ENCODE data around the gene MMP17. TPM values are rescaled to one million over a fixed set of nuclear protein-coding genes. Genes with fewer than 3 reads are reported as not detected.
"Not testable (repeated sequence)": the region's sequence is repeated elsewhere in the genome, so short reads cannot be mapped to it uniquely, and the experiment has no call there.

MMP17 gene
- total and polyA plus RNA-seq, 2 donors (not counting 1 experiment from before 2014, with no cell fraction given): 14.8 to 140 TPM

DNA sequence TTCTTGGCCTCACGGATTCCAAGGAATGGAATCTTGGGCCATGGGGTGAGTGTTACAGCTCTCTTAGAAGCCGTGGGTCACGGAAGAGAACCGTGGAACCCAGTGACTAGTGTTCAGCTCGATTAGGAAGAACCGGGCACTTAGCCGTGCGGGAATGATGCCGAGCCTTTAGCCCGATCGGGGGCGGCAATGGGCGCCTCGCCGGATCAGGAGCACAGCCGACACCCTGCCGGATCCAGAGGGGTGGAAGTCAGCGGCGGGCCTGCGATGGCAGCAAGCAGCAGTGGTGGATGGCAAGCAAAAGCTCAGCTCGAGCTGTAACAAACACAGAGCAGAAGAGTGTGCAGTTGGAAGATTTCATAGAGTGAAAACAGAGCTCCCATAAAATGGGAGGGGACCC lies 45.1 kb downstream of the MMP17 start:
- Mint-ChIP-seq H3K27ac (no peak overlapping the region), H3K4me3 (no peak overlapping the region), H3K4me1 (no peaks in the 10 kb centered on the region), H3K9me3 (ENCODE audit: insufficient read depth) (peaks cover 4% of the 10 kb centered on the region), H3K27me3 (peaks cover 4% of the 10 kb centered on the region)
- no peak overlapping the region for H3K4me2 ChIP-seq (replicated peaks; ENCODE audit: low read depth, low read length, poor library complexity, severe bottlenecking)
- TF ChIP-seq EZH2 (IDR thresholded peaks at IDR 0.05; ENCODE audit: borderline replicate concordance, insufficient read depth, low read depth, low read length, poor library complexity, severe bottlenecking): no peak
- TF ChIP-seq, protein P1, sequence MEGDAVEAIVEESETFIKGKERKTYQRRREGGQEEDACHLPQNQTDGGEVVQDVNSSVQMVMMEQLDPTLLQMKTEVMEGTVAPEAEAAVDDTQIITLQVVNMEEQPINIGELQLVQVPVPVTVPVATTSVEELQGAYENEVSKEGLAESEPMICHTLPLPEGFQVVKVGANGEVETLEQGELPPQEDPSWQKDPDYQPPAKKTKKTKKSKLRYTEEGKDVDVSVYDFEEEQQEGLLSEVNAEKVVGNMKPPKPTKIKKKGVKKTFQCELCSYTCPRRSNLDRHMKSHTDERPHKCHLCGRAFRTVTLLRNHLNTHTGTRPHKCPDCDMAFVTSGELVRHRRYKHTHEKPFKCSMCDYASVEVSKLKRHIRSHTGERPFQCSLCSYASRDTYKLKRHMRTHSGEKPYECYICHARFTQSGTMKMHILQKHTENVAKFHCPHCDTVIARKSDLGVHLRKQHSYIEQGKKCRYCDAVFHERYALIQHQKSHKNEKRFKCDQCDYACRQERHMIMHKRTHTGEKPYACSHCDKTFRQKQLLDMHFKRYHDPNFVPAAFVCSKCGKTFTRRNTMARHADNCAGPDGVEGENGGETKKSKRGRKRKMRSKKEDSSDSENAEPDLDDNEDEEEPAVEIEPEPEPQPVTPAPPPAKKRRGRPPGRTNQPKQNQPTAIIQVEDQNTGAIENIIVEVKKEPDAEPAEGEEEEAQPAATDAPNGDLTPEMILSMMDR (IDR thresholded peaks at IDR 0.05): no peak
- H3K4me1 ChIP-seq (ENCODE audit: control insufficient read depth in 2 of 2, insufficient read depth in 2 of 2, low read length in 2 of 2): no peaks in the 10 kb centered on the region
- no peaks in the 10 kb centered on the region for H3K27me3 ChIP-seq (replicated peaks in 1 of 4; ENCODE audit: control extremely low read depth in 1 of 4, control insufficient read depth in 3 of 4, insufficient read depth in 4 of 4, low read length in 3 of 4)
- intact Hi-C loops (cut with micrococcal nuclease): no loop called here
- no peaks in the 10 kb centered on the region for H4K20me1 ChIP-seq (ENCODE audit: control insufficient read depth, insufficient read depth, low read length, poor library complexity, severe bottlenecking)
- no peaks in the 10 kb centered on the region for H3K36me3 ChIP-seq (replicated peaks in 1 of 2; ENCODE audit: control extremely low read depth in 1 of 2, control insufficient read depth in 1 of 2, extremely low read depth in 1 of 2, insufficient read depth in 2 of 2, low read length in 1 of 2)
- no peak for ATAC-seq (ENCODE audit: low read depth)
- ChIA-PET POLR2A (no interaction called here), CTCF (no interaction called here)
- peaks cover 0 to 9% (median 0%) of the 10 kb centered on the region in 3 donors for H3K9me3 ChIP-seq (ENCODE audit: control extremely low read depth in 1 of 3, control insufficient read depth in 2 of 3, insufficient read depth in 1 of 3, low read length in 2 of 3)
- 96% methylated on average over 19 of the region's 21 CpGs for WGBS (ENCODE audit: insufficient coverage)
- no peak overlapping the region for H3K9ac ChIP-seq (ENCODE audit: low read length)
- no peaks in the 10 kb centered on the region for H3K79me2 ChIP-seq (ENCODE audit: control insufficient read depth, insufficient read depth, low read length)
- no peak overlapping the region for H2AFZ ChIP-seq (ENCODE audit: insufficient read depth, low read depth, low read length, poor library complexity, severe bottlenecking)
- no peak overlapping the region for H3K4me3 ChIP-seq (ENCODE audit: control extremely low read depth in 1 of 5, extremely low read depth in 1 of 5, insufficient read depth in 1 of 5, low read depth in 2 of 5, low read length in 4 of 5)
- DNase-seq: no peak
- H3K27ac ChIP-seq (ENCODE audit: low read length in 2 of 2): no peak overlapping the region

DNA sequence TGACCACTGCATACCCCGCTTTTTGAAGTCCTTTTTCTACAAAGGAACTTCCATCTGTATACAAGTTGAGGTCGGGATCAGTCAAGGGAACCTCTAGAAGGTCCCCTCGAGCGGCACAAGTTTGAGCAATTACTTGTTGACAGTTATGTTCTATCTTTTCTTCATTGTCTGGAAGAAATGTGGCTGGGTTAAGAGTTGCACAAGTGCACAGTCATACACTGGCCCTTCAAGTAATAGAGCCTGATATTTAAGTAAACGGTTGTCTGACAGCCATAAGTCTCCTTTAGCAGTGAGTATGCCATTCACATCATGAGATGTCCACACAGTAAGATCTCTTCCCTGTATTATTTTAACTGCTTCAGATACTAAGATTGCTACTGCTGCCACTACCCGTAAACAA lies 46.8 kb downstream of the MMP17 start:
- H3K4me2 ChIP-seq (replicated peaks; ENCODE audit: low read depth, low read length, poor library complexity, severe bottlenecking); H3K27me3 Mint-ChIP-seq; H3K4me3 ChIP-seq (ENCODE audit: control extremely low read depth in 1 of 5, extremely low read depth in 1 of 5, insufficient read depth in 1 of 5, low read depth in 2 of 5, low read length in 4 of 5); H3K9me3 Mint-ChIP-seq (ENCODE audit: insufficient read depth); H2AFZ ChIP-seq (ENCODE audit: insufficient read depth, low read depth, low read length, poor library complexity, severe bottlenecking); H3K4me1 ChIP-seq (ENCODE audit: control insufficient read depth in 2 of 2, insufficient read depth in 2 of 2, low read length in 2 of 2); H3K9ac ChIP-seq (ENCODE audit: low read length); H4K20me1 ChIP-seq (ENCODE audit: control insufficient read depth, insufficient read depth, low read length, poor library complexity, severe bottlenecking); H3K36me3 ChIP-seq (replicated peaks in 1 of 2; ENCODE audit: control extremely low read depth in 1 of 2, control insufficient read depth in 1 of 2, extremely low read depth in 1 of 2, insufficient read depth in 2 of 2, low read length in 1 of 2); H3K9me3 ChIP-seq (ENCODE audit: control extremely low read depth in 1 of 3, control insufficient read depth in 2 of 3, insufficient read depth in 1 of 3, low read length in 2 of 3); intact Hi-C loops (cut with micrococcal nuclease); H3K27ac ChIP-seq (ENCODE audit: low read length in 2 of 2); POLR2A ChIA-PET; DNase-seq; H3K79me2 ChIP-seq (ENCODE audit: control insufficient read depth, insufficient read depth, low read length); H3K27ac Mint-ChIP-seq; H3K4me3 Mint-ChIP-seq; H3K27me3 ChIP-seq (replicated peaks in 1 of 4; ENCODE audit: control extremely low read depth in 1 of 4, control insufficient read depth in 3 of 4, insufficient read depth in 4 of 4, low read length in 3 of 4); H3K4me1 Mint-ChIP-seq; CTCF ChIA-PET; ATAC-seq (ENCODE audit: low read depth): not testable (repeated sequence)
- 94% methylated on average over 3 of the region's 6 CpGs for WGBS (ENCODE audit: insufficient coverage)

DNA sequence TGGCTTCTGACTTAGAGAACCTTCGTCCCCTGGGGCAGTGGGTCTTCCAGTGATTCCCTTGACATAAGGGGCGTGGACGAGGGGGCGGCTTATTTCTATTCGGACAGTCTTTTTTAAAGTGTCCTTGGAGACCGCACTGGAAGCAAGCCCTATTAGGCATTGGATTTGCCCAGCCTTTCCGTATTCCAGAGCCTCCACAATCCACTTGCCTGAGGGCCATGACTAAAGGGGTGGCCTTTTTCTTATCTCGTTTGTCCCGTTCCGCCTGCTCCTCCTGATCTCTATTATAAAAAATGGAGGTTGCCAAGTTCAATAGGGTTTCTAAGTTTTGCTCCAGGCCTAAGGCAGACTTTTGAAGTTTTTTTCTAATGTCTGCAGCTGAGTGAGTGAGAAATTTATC lies 49.0 kb downstream of the MMP17 start:
- CTCF ChIA-PET; H3K4me2 ChIP-seq (replicated peaks; ENCODE audit: low read depth, low read length, poor library complexity, severe bottlenecking); H3K4me1 ChIP-seq (ENCODE audit: control insufficient read depth in 2 of 2, insufficient read depth in 2 of 2, low read length in 2 of 2); DNase-seq; H3K4me3 ChIP-seq (ENCODE audit: control extremely low read depth in 1 of 5, extremely low read depth in 1 of 5, insufficient read depth in 1 of 5, low read depth in 2 of 5, low read length in 4 of 5); H3K9me3 Mint-ChIP-seq (ENCODE audit: insufficient read depth); H3K27ac ChIP-seq (ENCODE audit: low read length in 2 of 2); ATAC-seq (ENCODE audit: low read depth); H3K27ac Mint-ChIP-seq; H2AFZ ChIP-seq (ENCODE audit: insufficient read depth, low read depth, low read length, poor library complexity, severe bottlenecking); H4K20me1 ChIP-seq (ENCODE audit: control insufficient read depth, insufficient read depth, low read length, poor library complexity, severe bottlenecking); H3K36me3 ChIP-seq (replicated peaks in 1 of 2; ENCODE audit: control extremely low read depth in 1 of 2, control insufficient read depth in 1 of 2, extremely low read depth in 1 of 2, insufficient read depth in 2 of 2, low read length in 1 of 2); H3K4me3 Mint-ChIP-seq; intact Hi-C loops (cut with micrococcal nuclease); H3K9ac ChIP-seq (ENCODE audit: low read length); H3K27me3 ChIP-seq (replicated peaks in 1 of 4; ENCODE audit: control extremely low read depth in 1 of 4, control insufficient read depth in 3 of 4, insufficient read depth in 4 of 4, low read length in 3 of 4); POLR2A ChIA-PET; H3K79me2 ChIP-seq (ENCODE audit: control insufficient read depth, insufficient read depth, low read length); H3K4me1 Mint-ChIP-seq; H3K27me3 Mint-ChIP-seq; H3K9me3 ChIP-seq (ENCODE audit: control extremely low read depth in 1 of 3, control insufficient read depth in 2 of 3, insufficient read depth in 1 of 3, low read length in 2 of 3): not testable (repeated sequence)
- 91% methylated on average over 7 of the region's 10 CpGs for WGBS (ENCODE audit: insufficient coverage)
